CD4-positive, alpha-beta T cell treated with Interleukin-10 for 1 hour (primary cell): Measurements from ENCODE around the gene FBXL4.

Experiments used
- DNase-seq: peaks from one replicate; pipeline ENCODE4 v3.0.0-alpha.2; 2020

The FBXL4 gene

DNA sequence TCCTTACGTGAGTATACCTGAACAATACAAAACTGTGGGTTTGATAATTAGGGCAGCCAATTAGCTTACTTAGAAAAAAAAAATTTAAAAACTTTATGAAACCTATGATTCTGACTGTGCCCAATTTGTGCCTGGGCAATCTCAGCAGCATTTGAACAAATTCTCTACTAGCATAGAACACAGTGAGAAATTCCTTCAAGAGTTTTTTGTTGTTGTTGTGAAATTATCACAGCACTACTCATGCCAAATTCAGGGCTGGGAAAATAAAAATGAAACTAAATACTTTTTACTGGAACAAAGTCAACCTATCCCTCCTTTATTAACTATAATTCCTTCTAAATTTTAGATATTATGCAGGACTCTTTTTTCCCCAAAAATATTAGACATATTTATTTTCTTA lies 70.5 kb downstream of the FBXL4 start:
- no peak for DNase-seq

DNA sequence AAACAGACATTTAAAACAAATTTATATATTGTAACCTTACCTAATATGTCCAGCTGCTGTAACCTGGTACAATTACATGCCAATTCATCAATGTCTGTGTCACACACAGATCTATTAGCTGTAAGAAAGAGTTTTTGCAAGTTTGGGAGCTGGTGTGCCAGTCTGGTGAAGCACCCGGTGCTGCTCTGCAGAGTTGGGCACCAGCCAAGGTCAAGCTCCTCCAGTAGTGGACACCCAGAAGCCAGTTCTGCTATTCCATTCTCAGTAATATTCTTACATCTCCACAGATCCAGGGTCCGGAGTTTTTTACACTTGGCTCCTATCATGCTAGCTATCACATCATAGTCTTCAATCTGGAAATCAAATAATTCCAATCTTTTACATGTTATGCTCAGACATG lies 72.4 kb downstream of the FBXL4 start:
- no peak for DNase-seq

DNA sequence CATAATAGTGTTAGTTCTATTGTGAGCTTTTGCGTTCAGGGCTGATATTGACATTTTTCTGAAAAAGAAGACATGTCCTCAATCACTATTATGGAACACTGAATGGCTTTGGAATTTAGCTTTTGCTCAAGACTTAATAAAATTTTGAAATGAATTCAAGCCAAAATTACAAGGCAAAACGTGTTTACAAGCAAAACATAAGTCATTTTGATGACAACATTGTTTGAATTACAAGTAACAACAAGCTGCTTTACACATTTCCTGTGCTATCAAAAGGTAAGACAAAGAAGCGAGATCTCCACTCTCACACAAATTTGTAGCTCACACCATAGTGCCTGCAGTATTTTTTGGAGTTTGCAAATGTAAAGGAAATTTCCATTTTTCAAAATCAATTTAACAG lies 75.9 kb downstream of the FBXL4 start:
- no peak for DNase-seq

DNA sequence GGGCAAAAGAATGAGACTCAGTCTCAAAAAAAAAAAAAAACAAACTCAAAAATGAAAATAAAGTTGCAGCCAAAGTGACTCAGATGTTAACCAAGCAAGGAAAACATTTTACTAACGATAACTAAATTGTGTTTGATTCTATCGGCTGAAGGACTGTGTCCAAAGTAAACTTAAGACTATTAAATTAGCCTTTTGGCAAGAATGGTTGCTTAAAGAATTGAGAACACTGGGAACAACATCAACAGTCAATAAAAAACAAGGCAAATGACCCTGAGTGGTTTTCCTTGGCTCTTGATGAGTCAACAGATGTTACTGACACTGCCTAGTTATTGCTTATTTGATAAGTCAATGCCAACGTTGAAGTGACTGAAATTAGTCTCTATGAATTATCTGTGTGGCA lies 76.7 kb downstream of the FBXL4 start:
- no peak for DNase-seq

DNA sequence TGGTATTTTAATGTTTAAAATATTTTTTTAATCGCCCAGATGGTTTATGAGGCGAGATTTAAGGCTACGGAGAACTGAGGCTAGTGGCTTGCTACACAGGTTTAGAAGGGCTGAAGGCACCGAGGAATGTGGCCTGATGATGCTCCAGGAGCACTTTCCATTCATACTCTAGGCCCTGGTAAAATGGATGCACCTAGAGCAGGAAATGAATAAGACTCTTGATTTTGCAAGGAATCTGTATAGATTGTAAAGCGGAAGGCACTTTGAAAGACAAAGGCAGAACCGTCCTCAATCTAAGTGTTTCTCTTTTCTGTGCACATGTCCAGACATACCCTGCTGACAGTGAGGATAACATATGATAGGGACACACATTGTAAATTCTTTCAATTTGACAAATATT lies 83.2 kb downstream of the FBXL4 start:
- DNase-seq: no peak

DNA sequence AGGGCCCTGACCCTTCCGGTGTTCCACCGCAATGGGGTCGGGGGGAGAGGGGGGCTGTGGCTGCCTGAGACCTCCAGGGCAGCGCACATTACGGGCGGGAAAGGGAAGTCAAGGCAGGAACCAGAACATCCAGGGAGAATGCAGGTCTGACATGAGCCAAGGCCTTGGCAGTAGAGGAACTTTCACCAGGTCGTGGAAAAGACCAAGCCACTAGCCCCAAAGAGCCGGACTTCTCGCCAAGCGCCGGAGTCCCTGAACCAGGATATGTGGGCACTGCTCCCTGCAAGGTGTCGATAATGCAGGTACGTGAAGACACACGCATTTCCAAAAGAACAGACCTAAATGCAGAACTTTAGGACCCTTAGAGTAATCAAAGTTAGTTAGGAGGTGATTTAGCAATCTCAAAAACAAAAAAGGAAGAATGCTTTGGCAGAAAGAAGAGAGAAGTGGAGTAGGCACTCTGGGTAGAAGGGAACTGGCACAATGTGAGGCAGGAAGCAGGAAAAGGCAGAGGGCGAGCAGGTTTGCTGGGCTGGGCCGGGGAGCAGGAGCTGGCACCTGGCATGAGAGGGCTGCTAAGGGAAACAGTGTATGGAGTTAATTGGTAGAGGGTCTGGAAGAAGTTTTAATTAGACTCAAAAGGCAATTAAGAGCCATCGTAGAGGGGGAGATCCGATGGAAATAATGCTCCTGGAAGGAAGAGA lies 99.1 kb downstream of the FBXL4 start:
- no peak for DNase-seq

DNA sequence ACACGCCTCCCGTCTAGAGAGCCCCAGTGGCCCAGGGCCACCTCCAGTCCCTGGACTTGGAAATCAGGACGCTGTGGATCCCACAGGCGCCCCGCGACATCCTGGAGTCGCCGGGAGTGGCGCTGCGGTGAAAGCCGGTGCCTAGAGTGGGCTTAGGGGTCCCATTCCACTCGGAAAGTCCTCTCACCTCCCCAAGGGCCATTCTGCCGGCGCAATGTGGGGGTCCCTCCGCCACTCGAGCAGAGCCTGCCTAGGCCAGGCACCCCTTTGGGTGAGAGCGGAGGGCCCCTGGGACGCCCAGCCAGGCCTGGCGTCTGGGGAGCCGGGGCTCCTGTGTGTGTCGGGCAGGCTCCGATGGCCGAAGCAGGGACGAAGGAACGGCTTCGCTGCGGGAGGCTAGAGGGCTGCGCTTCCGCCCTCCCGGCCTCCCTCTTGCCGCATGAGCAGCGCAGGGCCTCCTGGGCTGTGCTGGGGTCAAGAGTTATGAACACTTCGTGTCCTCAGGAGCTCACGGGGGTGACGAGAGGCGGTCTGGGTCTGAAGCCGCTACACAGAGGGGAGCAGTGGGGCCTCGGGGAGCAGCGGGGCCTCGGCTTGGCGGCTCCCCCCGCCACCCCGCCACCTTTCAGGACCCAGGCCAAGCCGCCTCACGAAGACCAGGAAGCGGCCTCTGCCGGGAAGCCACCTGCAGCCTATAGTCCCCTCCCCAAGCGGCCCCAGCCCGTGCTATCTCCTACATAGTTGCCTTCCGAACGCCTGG lies 99.8 kb downstream of the FBXL4 start:
- no peak for DNase-seq

DNA sequence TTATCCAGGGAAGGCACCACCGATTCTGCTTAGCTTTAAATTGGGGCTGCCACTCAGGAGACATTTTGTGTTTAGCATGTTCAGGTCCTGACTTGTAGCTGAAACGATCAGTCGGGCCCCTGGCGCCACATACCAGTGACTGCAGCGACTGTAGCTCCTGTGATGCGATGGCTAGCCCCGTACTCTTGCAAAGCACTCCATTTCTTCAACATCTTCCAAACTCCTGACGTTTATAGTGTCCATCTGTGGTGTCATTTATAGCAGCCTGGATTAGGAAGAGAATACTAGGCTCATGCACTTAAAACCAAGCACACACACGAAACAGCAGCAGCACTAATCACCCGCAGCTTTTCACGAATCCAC lies 100.3 kb downstream of the FBXL4 start:
- no peak for DNase-seq

DNA sequence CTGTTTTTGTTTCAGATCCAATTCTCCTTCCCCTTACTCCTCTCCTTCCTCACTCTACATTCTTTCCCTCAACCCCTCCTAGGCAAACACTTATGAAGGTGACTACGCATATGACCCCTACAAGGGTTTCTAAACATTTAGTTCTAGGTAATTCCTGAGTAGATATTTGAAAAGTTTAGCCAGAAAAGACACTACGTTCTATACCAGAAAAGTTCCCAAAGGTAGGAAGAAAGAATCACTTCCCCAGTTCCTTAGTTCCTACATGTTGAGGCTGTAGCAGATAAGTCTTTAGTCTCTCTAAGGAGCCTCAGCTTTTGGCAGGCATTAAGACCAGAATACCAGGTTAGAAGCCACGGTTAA lies 101.7 kb downstream of the FBXL4 start:
- no peak for DNase-seq

DNA sequence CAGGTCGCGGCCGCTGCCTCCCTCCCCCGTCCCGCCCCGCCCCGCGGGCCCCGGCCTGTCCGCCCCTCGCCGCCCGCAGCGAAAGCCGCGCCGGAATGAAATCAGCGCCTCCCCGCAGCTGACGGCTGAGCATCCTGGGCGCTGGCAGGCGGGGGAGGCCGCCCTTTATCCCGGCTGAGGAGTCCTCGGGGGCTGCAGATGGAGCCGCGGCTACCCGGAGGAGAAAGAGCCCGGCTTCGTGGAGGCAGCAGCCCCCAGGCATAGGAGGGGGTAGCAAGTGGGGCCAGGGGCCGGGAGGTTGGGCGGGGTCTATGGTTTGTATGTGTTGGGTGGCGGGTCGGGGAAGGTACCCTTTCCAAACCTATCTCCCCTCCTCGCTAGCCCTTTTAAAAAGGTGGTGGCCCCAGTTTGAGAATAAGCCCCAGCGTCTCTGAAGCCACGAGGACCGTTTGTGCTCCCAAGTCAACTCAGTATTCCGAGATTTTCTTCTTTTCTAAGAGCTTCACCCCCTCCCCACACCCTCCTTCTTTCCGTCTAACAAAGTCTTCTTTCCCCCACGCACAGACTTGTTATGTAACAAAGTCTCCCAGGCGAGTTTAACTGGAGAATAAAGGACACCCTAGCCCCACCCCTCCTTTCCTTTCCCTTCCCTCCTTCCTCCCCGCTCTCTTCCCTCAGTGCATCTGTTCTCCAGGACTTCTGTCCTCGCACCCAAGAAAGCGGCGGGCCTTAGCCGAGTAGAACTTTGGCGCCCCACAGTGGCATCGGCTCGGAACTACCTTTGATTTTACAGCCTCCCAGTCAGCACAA lies 102.3 kb downstream of the FBXL4 start:
- peak; percentile 70 for DNase-seq

DNA sequence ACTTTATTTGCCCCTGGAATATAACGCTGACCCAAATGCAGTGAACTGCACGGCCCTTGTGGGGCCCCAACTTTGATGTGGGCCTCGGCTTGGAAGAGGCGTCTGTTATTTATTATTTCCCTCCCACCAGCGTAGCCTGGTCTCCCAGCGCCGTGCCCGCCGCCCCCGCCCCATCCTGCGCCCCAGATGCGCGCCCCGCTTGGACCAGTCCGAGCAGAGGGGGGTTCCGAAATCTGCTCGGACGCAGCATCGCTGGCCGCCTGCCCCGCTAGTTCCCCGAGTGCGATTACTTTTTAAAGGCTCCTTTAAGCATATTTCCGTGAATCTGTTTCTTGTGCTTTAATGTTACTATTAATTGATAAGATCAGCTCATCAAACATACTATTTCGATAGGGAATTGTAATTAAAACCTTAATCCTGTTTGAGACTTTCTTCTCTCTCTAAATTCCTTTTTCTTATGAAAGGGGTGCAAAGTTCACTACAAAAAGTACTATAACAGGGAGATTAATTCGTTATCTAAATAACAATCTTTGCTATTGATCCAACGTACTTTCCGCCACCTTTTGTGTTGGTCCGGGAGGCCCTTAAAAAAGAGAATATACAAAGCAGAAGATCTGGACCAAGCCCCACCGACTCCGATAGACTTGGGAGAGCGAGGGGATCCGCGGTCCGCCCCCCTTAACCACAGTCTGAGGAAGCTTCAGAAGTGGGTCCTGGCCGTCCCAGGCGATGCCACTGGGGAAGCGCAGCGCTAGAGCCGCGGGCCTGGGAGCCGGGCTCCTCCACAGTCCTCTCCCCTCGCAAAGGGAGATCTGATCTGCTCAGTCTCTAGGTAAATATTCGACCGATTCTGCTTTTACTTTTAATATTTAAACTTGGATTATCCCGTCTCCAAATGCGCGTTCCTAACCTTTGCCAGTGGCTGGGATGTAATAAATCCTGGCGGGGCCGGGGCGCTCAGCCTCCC lies 103.2 kb downstream of the FBXL4 start:
- no peak for DNase-seq

DNA sequence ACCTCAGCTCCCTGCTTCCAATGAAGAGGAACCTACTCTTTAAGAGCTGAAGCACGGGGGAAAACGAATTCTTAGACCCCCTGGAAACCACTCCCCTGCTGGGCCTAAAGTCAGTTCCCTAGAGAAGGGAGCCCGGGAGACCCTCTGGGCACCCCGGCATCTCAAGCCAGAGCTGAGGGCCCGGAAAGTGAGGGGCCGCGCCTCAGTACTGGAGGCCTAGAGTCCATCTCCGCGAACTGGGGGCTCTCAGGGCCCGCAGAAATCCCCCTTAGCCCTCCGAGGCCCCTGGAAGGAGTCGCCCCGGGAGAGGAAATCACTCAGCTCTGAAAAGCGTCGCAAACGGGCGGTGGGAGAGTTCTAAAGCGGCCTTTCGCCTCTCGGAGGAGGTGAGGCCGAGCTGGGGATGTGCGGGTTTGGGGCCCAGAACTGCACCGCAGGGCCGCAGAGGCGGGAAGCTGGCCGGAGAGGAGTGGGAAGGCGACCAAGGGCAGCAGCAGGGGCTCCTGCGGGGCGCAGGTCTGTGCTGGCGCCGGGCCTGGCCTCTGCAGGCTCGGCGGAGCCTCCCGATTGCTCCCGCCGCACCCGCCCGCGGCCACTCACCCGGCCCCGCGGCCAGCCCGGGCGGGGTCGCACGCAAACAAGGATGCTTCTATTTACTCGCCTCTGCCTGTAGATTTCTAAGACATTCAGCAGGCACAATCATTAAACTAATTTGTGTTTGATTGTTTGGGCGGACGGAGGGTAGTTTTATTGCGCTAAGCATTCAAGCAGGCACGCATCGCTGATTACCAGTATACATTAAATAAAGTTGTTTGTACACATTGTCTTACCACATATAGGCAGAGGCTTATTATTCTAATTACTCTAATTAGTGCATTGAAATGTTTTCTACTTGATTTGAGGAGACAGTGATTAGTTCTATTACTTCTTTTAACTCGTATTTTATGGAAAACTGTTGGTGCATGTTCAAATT lies 104.2 kb downstream of the FBXL4 start:
- no peak for DNase-seq

DNA sequence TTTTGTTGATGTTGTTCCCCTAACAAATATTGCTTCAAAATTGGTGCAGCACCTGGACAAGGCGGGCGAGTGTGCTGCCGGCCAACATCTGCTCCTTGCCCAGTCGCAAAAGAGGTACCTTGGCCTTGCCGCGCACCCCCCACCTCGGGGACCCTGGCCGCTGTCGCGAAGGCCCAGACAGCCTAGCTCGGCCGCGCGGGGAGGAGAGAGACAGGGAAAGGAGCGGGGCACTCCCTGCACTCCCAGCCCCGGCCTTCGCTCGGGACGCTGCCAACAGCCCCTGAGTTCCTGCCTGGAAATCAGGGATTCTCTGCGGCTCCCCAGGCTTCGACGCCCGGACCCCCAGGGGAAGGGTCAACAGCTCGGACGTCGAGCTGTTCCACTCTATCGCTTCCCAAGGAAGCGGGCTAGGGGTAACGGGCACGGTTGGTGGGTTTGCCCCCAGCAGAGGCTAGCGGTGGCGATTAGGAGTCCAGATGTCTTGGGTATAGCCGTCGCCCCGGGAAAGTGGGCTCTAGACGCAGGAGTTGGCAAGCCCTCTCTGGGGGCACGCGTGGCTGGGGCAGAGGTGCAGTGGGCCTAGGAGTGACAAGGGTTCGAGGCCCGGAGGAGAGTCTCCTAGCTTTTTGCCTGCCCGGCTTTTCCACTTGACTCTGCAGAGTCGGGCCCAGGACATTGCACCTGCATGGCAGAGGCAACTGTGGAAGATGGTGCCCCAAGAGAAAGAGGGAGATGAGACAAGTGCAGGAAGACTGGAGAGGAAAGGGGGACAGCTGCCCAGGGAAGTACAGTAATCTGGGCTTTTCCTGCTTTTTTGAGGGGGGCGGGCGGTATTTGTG lies 105.2 kb downstream of the FBXL4 start:
- DNase-seq: no peak

DNA sequence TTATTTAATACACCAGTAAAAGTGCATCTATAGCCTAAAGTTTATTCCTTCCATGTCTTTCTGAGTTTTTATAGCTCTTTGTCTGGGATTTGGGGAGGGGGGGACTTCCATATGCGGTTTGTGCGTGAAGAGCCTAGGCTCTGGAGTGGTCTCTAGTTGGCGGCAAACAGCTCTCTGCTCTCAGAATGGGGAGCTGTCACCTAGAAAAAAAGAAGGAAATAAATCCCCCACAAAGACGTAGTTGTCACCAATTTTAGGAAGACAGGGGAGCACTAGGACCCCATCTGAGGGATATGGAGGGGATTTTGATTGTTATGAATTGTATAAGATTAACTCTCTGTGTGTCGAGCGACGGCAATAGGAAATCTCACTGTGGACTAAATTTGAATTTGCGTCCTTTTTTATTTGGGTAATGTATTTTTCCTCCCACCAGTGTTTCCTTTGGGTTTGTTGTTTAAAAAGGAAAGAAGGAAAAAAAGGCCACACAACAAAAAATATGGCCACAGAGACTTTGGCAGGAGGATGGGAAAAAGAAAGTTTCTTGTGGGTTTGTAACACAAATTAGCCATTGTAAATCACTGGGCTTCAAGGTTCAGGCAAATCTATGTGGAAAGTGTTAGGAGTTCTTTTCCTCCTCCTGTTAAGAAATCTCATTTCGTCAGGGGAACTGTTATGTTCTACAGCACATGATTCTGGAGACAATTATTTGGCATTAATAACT lies 106.0 kb downstream of the FBXL4 start:
- DNase-seq: no peak

DNA sequence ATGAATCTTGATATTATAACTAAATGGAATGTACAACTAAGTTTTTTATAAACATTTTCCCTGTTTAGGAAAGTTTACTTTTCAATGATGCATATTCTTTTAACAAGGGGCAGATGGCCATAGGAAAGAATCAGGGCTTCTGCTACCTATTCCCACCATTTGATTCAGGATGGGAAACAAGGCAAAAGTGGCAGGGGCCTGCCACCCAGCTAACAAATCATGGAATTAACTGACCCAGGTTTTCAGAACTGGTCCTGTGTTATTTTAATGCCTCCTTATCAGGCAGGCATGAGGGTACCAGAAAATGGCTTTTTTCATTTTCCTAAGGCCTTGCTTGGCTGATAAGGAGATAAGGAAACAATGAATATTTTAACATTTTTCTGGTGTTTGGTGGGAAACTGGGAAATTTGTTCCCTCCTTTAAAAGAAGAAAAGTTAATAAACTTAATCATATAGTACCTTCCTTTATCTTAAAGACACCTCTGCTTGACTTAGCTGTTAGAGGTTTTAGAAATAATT lies 106.7 kb downstream of the FBXL4 start:
- DNase-seq: no peak

DNA sequence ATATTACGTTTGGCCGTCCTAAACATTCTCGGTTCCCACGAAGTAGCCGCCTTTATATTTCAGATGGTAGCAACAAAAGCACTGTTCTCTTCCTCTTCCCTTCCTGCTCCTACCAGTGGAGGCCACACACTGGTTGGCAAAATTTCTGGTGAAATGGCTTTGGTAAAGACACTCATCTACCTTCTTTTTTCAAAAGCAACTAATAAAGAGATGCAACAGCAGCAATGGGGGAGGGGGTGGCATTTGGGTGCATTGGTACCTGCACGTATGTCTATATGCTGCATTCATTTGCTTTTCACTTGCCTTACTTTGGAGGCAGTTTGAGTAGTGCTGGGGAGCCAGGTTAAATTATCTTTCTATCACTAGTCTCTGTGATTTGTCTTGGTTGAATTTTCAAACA lies 107.4 kb downstream of the FBXL4 start:
- no peak for DNase-seq

DNA sequence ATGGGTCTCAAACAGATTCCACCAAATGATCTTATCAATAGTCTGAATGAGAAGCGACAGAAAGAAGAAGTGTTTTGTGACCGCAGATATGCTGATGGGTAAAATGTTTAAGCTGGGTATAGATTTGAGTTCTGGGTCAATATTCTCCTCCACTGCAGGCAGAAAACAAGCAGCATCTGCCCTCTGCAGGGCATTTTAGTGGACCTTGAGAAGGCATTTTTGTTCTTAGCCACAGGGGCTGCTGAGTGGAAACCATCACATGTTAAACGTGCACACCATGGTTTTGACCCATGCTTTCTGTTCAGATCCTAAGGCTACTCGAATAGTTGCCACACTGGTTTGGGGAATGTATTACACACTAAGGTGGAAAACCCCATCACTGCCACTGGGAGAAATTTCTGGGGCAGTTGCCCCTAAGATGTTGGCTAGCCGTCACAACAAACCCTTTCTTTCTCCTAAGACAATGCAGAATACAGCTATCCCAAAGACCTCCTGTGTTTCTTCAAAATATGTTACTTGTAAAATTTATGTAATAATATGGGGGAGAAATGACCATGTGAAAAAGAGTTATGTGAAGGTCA lies 107.9 kb downstream of the FBXL4 start:
- no peak for DNase-seq

DNA sequence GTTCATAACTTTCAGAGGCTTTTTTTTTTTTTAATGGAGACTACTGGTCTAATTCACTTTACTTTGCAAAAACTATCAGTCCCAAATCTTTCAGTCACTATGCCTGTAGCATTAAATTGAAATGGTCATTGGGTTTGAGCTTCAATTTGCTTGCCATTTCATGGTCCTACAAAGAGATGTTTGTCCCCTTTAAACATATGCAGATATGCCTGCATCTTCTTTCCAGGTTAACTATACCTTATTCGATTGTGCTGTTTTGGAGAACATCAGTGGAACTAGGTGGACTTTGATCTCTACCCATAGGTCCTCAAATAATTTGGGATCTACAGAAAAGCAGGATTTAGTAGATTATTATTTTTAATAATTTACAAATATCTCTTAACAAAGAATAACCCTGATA lies 108.8 kb downstream of the FBXL4 start:
- no peak for DNase-seq

DNA sequence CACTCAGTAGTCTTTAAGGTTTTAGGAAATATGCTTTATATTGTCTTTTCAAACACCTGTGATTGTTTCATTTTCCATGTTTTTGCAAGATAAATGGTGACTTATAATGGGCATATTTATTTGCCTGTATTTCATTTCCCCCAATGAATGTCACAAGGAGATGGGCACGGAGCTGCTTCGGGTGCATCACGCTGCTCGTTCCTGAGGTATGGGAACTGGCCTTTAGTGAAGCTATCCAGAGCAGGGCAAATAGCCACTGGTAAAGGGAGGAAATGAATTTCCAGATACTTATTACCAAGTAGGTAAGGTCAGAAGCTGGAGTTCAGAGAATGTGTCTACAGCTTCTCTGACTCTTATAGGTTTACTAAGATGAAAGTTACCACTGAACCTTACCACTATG lies 109.7 kb downstream of the FBXL4 start:
- DNase-seq: no peak
